SK-N-MC (cell line): ENCODE results near the gene MX2.

Source experiments
- EZH2 ChIP-seq: fragments of 200-600 bp; sonication (generic); IDR thresholded peaks from one replicate; pipeline ENCODE4 v1.6.1; 2017; ENCODE audit warnings: antibody characterized with exemption
- POLR2AphosphoS5 ChIP-seq: IDR thresholded peaks from 2 replicates; pipeline ENCODE4 v1.6.1; 2012; ENCODE audit warnings: mild to moderate bottlenecking, low read depth, low read length, borderline replicate concordance

- TF ChIP-seq EZH2 (no peak), POLR2AphosphoS5 (no peak)
Observed at GRCh38 chr21:41365377-41366107, 3.7 kb downstream of the MX2 start.
